ENCODE data around the gene SLIT1. TPM values are rescaled to one million over a fixed set of nuclear protein-coding genes. Genes with fewer than 3 reads are reported as not detected.

The SLIT1 gene
- total RNA-seq, 1 donor from 2014 or later: not detected

DNA sequence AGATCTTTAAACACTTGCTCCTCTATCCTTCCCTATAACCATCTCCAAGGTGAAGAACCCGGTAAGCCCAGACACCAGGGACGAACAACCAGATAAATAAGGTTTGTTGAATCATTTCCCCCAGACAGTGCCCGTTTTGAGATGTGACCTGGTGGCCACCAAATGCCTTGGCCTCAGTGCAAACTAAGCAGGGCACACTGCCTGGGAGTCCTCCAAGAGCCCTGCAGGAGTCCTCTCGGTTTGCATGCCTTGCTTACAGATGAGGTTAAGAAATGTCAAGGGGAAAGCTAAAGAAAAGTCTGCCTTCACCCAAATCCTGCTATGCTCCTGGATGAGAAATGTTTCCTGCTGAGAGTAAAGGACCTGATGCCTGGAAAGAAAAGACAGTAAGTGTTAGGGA is 31.6 kb downstream of the SLIT1 start:
- no peak overlapping the region for H3K27ac ChIP-seq
- no peaks in the 10 kb centered on the region for H3K4me1 ChIP-seq
- H3K4me3 ChIP-seq: no peak overlapping the region
- TF ChIP-seq, protein P1, sequence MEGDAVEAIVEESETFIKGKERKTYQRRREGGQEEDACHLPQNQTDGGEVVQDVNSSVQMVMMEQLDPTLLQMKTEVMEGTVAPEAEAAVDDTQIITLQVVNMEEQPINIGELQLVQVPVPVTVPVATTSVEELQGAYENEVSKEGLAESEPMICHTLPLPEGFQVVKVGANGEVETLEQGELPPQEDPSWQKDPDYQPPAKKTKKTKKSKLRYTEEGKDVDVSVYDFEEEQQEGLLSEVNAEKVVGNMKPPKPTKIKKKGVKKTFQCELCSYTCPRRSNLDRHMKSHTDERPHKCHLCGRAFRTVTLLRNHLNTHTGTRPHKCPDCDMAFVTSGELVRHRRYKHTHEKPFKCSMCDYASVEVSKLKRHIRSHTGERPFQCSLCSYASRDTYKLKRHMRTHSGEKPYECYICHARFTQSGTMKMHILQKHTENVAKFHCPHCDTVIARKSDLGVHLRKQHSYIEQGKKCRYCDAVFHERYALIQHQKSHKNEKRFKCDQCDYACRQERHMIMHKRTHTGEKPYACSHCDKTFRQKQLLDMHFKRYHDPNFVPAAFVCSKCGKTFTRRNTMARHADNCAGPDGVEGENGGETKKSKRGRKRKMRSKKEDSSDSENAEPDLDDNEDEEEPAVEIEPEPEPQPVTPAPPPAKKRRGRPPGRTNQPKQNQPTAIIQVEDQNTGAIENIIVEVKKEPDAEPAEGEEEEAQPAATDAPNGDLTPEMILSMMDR (IDR thresholded peaks at IDR 0.05): no peak
- no peaks in the 10 kb centered on the region for H3K36me3 ChIP-seq
- no peaks in the 10 kb centered on the region for H3K27me3 ChIP-seq
- intact Hi-C loops (cut with DNase I): no loop called here
- no peaks in the 10 kb centered on the region for H3K9me3 ChIP-seq
- no peak for DNase-seq (ENCODE audit: low spot score in 2 of 2)

DNA sequence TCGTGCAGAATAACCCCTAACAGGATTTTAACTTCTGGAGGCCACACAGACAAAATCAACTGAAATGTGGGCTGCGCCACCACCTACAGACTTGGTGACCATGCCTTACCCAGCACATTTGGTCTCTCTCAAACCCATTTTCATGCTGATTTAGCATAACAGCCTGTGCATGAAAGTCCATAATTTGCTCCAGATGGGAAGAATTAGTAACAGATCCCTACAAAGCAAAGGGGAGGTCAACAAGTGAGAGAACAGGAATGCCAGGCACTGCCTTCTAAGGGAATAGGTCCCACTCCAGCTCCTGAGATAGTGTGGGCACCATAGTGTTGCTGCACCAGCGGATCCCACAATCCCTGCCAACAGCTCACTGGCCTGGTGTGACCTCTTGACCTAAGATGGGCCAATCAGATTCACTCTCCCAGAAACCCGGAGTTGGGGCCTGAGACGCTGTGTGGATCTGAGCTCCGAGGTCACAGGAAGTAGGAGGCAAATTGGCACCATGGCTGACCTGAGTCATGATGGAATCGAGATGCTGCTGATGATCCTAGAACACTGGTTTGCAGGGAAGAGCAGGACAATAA is 32.4 kb downstream of the SLIT1 start:
- Histone ChIP-seq H3K4me1 (no peaks in the 10 kb centered on the region), H3K27me3 (no peaks in the 10 kb centered on the region), H3K27ac (no peak overlapping the region), H3K4me3 (no peak overlapping the region), H3K36me3 (no peaks in the 10 kb centered on the region), H3K9me3 (no peaks in the 10 kb centered on the region)
- TF ChIP-seq, protein P1 (IDR thresholded peaks at IDR 0.05): no peak
- DNase-seq (ENCODE audit: low spot score in 2 of 2): no peak
- intact Hi-C loops (cut with DNase I): no loop called here

DNA sequence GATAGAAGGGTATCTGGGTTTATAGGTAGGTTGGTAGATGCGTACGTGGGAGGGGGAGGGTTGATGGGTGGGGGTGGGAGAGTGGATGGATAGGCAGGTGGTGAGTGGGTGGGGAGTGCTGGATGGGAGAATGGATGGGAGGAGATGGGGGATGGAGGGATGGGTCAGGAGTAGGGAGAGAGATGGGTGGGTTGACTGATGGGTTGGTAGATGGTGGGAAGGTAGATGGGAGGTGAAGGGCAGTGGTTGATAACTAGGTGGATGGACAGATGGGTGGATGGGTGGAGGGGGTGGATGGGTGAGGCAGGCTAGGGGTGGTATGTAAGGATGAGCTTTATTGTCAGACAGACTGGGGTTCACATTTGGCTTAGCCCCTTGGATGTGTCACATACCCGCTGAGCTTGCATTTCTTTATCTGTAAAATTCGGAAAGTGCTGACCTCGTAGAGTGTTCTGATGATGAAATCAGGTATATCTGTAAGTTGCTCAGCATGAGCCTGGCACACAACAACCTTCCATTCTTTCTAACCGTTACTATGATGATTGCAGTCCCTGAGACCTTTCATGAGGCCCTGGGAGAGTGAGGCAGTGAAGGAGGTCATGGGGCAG is 34.3 kb downstream of the SLIT1 start:
- Histone ChIP-seq H3K27me3 (no peaks in the 10 kb centered on the region), H3K4me3 (no peak overlapping the region), H3K36me3 (no peaks in the 10 kb centered on the region), H3K4me1 (no peaks in the 10 kb centered on the region), H3K27ac (no peak overlapping the region), H3K9me3 (no peaks in the 10 kb centered on the region)
- DNase-seq (ENCODE audit: low spot score in 2 of 2): no peak
- TF ChIP-seq, protein P1 (IDR thresholded peaks at IDR 0.05): no peak
- intact Hi-C loops (cut with DNase I): no loop called here

DNA sequence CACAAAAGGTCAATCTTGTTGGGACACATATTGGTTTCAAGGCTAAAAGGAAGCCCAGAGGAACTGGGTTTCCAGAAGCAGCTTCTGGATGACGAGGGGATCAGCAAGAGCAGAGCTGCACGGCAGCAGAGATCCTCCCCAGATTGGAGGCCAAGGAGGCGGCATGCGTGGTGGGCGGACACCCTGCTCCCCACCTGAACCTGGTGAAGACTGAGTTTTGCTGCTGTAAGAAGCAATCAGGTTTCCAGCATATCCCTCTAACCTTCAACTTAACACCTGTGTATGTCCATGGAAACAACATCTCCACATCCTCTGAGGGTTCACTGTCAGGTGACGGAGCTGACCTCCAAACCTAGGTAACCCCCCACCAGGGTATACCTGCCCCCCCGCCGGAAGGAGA is 35.1 kb downstream of the SLIT1 start:
- H3K27me3 ChIP-seq: no peaks in the 10 kb centered on the region
- DNase-seq (ENCODE audit: low spot score in 2 of 2): no peak
- TF ChIP-seq, protein P1 (IDR thresholded peaks at IDR 0.05): no peak
- no peaks in the 10 kb centered on the region for H3K36me3 ChIP-seq
- no peak overlapping the region for H3K4me3 ChIP-seq
- no peaks in the 10 kb centered on the region for H3K4me1 ChIP-seq
- H3K9me3 ChIP-seq: no peaks in the 10 kb centered on the region
- H3K27ac ChIP-seq: no peak overlapping the region
- intact Hi-C loops (cut with DNase I): no loop called here

DNA sequence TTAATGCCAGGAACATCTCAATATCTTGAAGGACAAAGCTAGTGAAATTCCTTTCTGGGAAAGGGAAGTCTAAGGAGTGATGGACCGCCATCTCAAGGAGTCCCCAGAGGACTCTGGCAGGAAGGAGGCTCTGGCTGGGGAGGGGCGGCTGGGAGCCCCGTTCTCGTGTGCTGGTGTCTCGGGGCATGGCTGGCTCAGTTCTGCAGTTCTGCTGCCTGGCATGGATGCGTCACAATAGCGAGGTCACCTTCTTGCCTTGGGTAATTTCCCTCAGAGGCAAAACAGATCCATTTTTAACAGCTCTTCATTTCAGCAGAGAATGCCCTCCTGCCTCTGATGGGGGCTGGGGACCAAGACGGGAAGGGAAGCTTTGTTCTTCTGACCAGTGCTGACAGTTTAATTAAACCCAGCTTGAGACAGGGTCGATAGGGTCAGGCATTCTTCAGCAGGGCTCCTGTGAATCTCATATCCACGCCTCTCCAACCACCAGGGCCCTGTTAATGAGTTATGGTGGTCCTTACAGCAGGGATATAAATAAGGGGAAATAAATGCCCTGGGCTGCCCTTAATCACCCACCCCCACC is 35.7 kb downstream of the SLIT1 start:
- Histone ChIP-seq H3K36me3 (no peaks in the 10 kb centered on the region), H3K4me1 (no peaks in the 10 kb centered on the region), H3K9me3 (no peaks in the 10 kb centered on the region), H3K27ac (no peak overlapping the region), H3K4me3 (no peak overlapping the region), H3K27me3 (no peaks in the 10 kb centered on the region)
- intact Hi-C loops (cut with DNase I): no loop called here
- TF ChIP-seq, protein P1 (IDR thresholded peaks at IDR 0.05): no peak
- DNase-seq (ENCODE audit: low spot score in 2 of 2): no peak
